Metanephros (tissue), 2 donors: ENCODE data around the gene JAML. TPM values are rescaled to one million over a fixed set of nuclear protein-coding genes. Genes with fewer than 3 reads are reported as not detected.

Experiments used
- small RNA-seq: library from RNA; depleted of rRNA; stranded (forward); fragments of <200 nt; gene quantifications from one replicate; pipeline ENCODE3, GENCODE V24; 2014; ENCODE audit warnings: low replicate concordance
- total RNA-seq: library from RNA; depleted of rRNA; stranded (reverse); fragments of >200 nt; gene quantifications from one replicate; pipeline ENCODE4 v1.2.3, GENCODE V29; 2014

Gene JAML, protein sequence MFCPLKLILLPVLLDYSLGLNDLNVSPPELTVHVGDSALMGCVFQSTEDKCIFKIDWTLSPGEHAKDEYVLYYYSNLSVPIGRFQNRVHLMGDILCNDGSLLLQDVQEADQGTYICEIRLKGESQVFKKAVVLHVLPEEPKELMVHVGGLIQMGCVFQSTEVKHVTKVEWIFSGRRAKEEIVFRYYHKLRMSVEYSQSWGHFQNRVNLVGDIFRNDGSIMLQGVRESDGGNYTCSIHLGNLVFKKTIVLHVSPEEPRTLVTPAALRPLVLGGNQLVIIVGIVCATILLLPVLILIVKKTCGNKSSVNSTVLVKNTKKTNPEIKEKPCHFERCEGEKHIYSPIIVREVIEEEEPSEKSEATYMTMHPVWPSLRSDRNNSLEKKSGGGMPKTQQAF
- 11.2 TPM for total RNA-seq

GRCh38 chr11:118224511-118225188 lies at the start of gene JAML:
JAML (minus strand) TSS chr11:118225011; CDS start chr11:118214866, 10,145 bp downstream.

DNA sequence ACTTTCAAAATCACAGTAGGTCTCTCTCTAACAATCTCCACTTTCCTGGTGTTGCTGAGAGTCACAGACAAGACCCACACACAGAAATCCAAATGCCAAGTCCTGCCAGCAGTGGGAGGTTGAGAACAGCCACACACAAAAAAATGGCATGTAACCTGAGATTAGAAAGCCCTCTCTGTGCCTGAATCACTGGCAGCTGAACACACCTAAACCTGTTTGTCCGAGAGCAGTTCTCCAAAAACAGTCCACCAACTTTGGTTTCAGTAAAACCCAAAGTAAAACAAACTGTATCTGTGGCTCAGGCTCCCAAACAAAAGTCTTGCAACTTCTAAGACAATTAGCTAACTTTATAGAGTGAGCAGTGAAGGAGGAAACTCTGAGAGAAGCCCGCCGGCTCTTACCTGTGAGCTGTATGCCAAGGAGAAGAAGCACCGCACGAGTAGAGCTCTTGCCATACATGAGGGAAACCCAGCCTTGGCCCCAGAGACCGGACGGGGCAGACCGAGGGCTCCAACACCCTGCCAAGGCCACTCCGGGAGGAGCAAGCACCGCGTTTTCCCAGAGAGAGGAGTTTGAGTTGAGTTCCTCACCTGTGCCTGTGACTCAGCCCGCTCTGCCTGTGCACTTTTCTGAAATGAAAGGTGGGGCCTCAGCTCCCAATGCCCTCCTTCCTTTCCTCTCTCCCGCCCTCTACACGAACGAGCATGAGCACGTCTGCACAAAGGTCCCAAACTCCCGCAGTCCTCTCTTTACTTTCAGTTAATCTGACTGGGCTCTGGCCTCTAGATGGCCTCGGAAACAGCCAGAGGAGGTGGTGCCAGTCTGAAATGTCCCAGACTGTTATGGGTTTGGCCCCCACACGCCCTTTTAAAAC lies 39.1 kb upstream of the JAML start, which contains the start of gene MPZL2:
Gene MPZL2 (minus strand): TSS at position 603 of the 874 bp plus-strand sequence. CDS start 144 bp downstream, at position 459.

DNA sequence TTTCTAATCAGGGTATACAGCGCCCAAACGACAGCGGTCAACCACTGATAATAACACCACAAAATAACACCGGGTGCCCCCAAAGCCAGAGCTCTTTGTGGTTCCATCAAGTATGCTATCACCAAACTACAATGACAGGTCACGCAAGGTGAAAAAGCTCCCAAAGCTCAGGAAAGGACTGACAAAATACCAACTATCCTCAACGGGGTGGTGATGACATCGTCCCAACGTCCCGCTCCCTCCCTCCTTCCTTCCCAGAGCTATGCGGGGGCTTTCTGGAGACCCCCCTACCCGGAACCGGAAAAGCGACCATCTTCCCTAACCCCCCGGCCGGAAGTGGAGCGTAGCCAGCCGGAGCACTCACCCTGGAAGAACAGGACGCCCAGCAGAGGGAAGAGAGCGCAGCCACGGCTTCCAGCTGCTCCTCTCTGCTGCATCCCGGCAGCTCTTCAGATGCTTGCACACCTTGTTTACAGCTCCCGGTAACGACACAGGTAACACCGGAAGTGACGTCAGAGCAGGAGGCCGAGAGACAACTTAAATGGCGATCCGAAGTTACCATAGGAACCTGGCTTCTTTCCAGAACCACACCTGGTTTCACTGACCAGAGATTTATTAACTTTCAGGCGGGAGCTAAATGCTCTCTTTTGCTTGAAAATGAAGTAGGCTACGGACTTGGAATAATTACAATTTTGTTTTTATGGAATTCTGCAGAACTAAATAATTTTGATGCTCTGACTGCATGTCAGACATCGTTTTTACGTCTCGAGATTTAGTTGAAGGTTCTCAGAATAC lies 27.2 kb upstream of the JAML start, which contains the start of gene MPZL3:
Gene MPZL3 (minus strand): TSS at position 508 of the 795 bp plus-strand sequence. CDS start 71 bp downstream, at position 437.

GRCh38 chr11:118175993-118176777 lies 48.6 kb downstream of the JAML start, which contains the start of gene SCN2B:
SCN2B (minus strand) TSS chr11:118176639; CDS start chr11:118176431, 208 bp downstream.

DNA sequence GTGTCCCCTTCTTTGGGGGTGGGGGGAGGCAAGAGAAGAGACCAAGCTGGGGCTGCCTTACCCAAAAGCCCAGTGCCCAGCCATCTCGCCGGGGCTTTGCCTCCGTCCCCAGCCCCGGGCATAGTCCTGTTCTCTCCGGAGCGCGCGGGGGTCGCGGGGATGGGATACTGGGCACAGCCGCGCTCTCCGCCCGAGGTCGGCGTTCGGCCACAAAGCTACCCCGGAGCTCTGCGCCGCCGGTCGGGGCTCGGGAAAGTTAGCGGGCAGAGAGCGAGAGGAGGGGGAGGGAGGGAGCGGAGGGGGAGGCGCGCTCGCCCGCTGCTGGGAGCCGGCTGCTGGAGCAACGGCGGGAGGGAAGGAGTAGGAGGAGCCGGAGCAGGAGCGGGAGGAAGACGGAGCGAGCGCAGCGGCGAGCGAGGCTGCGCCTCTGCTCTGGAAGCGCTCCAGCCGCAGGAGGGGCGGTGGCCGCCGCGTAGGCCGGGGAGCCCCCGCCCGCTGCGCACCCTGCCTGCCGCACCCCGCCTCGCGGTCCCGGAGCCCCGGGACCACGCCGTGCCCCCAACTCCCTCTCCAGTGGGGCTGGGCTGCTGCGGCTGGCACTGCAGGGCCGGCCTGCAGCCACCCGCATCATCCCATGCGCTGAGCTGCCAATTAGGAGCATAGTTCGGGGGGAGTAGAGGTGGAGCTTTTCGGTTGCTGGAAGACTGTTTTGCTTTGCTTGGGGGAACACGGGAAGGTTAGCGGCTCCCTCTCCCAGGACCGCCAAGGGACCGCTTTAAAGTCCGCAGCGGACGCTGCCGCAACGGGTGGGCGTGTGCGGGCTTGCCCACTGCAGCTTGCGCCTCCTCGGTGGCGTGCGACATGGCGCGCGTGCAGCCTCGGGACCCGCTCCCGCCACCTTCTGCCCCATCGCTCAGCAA lies 72.0 kb downstream of the JAML start, which contains the start of gene SCN4B:
Gene SCN4B (minus strand): TSS at position 272 of the 920 bp plus-strand sequence. CDS start 150 bp downstream, at position 122.

Small RNAs within 50 kb of the gene (small RNA-seq; reads per million reads assigned to genes)
- not detected for gene HSPE1P18

Other genes starting within 250 kb of the JAML start
- gene IL10RA, start 238.6 kb downstream of the JAML start, total RNA-seq: 12.3 TPM
- 13.7 TPM for gene TMPRSS4, start 147.9 kb downstream of the JAML start, total RNA-seq
- not detected for gene SMIM35, start 138.0 kb downstream of the JAML start, total RNA-seq
- gene SCN4B, start 72.2 kb downstream of the JAML start, total RNA-seq: 2.0 TPM
- 3.2 TPM for gene SCN2B, start 48.4 kb downstream of the JAML start, total RNA-seq
- gene MPZL3, start 27.4 kb upstream of the JAML start, total RNA-seq: 6.2 TPM
- 16.9 TPM for gene MPZL2, start 39.3 kb upstream of the JAML start, total RNA-seq
- 0.82 TPM for gene CD3E, start 79.7 kb upstream of the JAML start, total RNA-seq
- gene CD3D, start 117.7 kb upstream of the JAML start, total RNA-seq: 1.4 TPM
- gene CD3G, start 119.3 kb upstream of the JAML start, total RNA-seq: 0.47 TPM
- gene UBE4A, start 134.6 kb upstream of the JAML start, total RNA-seq: 43.4 TPM
- gene ATP5MG, start 176.6 kb upstream of the JAML start, total RNA-seq: 85.7 TPM
- gene KMT2A, start 211.5 kb upstream of the JAML start, total RNA-seq: 85.0 TPM